Measurements from ENCODE around the gene ACTR3.

DNA sequence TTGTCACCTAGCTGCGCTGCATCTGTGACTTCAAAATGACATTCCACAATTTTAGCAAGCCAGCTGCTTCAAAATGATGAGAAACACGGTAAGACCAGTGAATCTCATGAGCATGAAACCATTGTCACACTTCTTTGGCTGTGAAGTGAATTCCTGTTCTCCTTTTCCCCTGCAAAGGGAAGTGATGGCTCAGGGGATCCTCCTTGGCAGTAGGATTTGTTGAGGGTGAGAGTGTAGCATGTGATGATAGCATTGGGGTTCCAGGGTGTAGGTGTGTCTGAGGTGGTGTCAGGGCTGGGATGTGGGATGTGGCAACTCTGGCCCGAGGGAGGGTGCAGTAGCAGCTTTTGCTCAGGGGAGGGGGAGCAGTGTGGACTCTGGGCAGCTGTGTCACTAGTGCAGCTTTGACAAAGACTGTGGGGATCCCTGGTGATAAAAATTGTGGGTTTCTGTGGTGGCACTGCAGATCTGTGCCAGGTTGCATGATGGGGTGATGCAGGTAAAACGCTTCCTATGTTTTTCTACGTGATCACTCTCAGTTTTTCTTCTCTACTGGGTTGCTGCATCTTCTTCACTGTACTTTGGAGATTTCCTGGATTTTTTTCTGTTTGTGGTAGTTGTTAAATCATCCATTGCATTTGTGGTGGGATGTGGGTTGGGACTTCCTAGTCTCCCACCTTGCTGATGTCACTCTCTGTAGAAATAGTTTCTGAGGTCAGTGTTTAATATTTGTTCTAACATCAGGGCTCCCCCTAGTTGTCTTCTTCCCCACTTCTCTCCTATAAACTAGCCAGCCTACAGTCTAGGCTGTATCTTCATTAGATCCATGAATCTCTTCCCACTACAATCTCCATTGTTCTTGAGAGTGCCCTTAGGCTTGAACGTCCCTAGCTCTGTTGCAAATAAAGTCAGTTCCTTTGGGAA, 107.0 kb downstream of the ACTR3 start:
- TF ChIP-seq, protein P1, sequence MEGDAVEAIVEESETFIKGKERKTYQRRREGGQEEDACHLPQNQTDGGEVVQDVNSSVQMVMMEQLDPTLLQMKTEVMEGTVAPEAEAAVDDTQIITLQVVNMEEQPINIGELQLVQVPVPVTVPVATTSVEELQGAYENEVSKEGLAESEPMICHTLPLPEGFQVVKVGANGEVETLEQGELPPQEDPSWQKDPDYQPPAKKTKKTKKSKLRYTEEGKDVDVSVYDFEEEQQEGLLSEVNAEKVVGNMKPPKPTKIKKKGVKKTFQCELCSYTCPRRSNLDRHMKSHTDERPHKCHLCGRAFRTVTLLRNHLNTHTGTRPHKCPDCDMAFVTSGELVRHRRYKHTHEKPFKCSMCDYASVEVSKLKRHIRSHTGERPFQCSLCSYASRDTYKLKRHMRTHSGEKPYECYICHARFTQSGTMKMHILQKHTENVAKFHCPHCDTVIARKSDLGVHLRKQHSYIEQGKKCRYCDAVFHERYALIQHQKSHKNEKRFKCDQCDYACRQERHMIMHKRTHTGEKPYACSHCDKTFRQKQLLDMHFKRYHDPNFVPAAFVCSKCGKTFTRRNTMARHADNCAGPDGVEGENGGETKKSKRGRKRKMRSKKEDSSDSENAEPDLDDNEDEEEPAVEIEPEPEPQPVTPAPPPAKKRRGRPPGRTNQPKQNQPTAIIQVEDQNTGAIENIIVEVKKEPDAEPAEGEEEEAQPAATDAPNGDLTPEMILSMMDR (conservative IDR thresholded peaks at IDR 0.05 in 1 of 2, IDR thresholded peaks at IDR 0.05 in 1 of 2; ENCODE audit: extremely low read depth in 1 of 2, insufficient read depth in 1 of 2, low read depth in 1 of 2, low read length in 2 of 2), result no peak
- TF ChIP-seq EZH2 (IDR thresholded peaks at IDR 0.05; ENCODE audit: borderline replicate concordance, low read length), result no peak

Data from mammary epithelial cell (primary cell).